ENCODE measurements around the gene OR1D5.
"Not testable (repeated sequence)": the region's sequence is repeated elsewhere in the genome, so short reads cannot be mapped to it uniquely, and the experiment has no call there.

The OR1D5 gene

GRCh38 chr17:3032258-3033247 is 30.9 kb downstream of the OR1D5 start:
- no peak for DNase-seq (ENCODE audit: low read depth)

GRCh38 chr17:3030852-3031470 is 32.4 kb downstream of the OR1D5 start:
- DNase-seq (ENCODE audit: low read depth), result not testable (repeated sequence)

GRCh38 chr17:3030096-3030495 is 33.3 kb downstream of the OR1D5 start:
- DNase-seq (ENCODE audit: low read depth), result peak; percentile 69

GRCh38 chr17:3029213-3029913 is 34.0 kb downstream of the OR1D5 start:
- DNase-seq (ENCODE audit: low read depth), result no peak

- DNase-seq (ENCODE audit: low read depth), result no peak
Observed at GRCh38 chr17:3027786-3028532, 35.4 kb downstream of the OR1D5 start.

GRCh38 chr17:3026856-3027751 is 36.3 kb downstream of the OR1D5 start:
- DNase-seq (ENCODE audit: low read depth), result no peak

- no peak for DNase-seq (ENCODE audit: low read depth)
Observed at GRCh38 chr17:3026125-3026855, 37.1 kb downstream of the OR1D5 start.

GRCh38 chr17:3025421-3026124 is 37.8 kb downstream of the OR1D5 start:
- DNase-seq (ENCODE audit: low read depth), result no peak

- no peak for DNase-seq (ENCODE audit: low read depth)
Observed at GRCh38 chr17:3024346-3024745, 39.1 kb downstream of the OR1D5 start.

GRCh38 chr17:3022197-3022596 is 41.2 kb downstream of the OR1D5 start:
- no peak for DNase-seq (ENCODE audit: low read depth)

GRCh38 chr17:3020381-3020780 is 43.0 kb downstream of the OR1D5 start:
- no peak for DNase-seq (ENCODE audit: low read depth)

GRCh38 chr17:3019761-3020160 is 43.6 kb downstream of the OR1D5 start:
- DNase-seq (ENCODE audit: low read depth), result no peak

- DNase-seq (ENCODE audit: low read depth), result no peak
Observed at GRCh38 chr17:3017936-3018335, 45.5 kb downstream of the OR1D5 start.

- peak; percentile 36 for DNase-seq (ENCODE audit: low read depth)
Observed at GRCh38 chr17:3015890-3016289, 47.5 kb downstream of the OR1D5 start.

- peak; percentile 52 for DNase-seq (ENCODE audit: low read depth)
Observed at GRCh38 chr17:3012926-3013581, 50.4 kb downstream of the OR1D5 start.

Data from fibroblast of gingiva (primary cell).